HEK293 (cell line): ENCODE measurements around the gene PRKCE.

Experiments
- CTCF ChIA-PET: fragments of 350-600 bp; formaldehyde crosslinking; extraction: SDS; loops from one replicate; lab custom pipeline; 2021; ENCODE audit warnings: antibody characterized with exemption; lab: Yijun Ruan, JAX
- POLR2A ChIA-PET: fragments of 300-600 bp; formaldehyde crosslinking; extraction: SDS; loops from one replicate; lab custom pipeline; 2020; ENCODE audit warnings: antibody characterized with exemption, inconsistent platforms; lab: Yijun Ruan, JAX
- H3K27ac ChIP-seq: fragments of 200-500 bp; sonication (Bioruptor generic); 2 replicates; pipeline ENCODE4 v1.5.1; 2014; ENCODE audit warnings: low read depth, low read length, control low read depth, inconsistent platforms; ENCODE audit errors: extremely low read depth
- H3K36me3 ChIP-seq, 2 experiments: fragments of 200-500 bp in 1 of 2; sonication (Bioruptor generic) in 1 of 2; 1 replicate in 1 of 2; 2 replicates in 1 of 2; pipeline ENCODE4 v1.5.1; 2014 to 2017; ENCODE audit warnings: inconsistent platforms in 2 of 2, low read length in 2 of 2; ENCODE audit not compliant: control insufficient read depth in 2 of 2, insufficient read depth in 1 of 2
- H3K4me1 ChIP-seq: fragments of 200-500 bp; sonication (Bioruptor generic); 2 replicates; pipeline ENCODE4 v1.5.1; 2014; ENCODE audit warnings: mild to moderate bottlenecking, low read length, inconsistent platforms; ENCODE audit not compliant: control insufficient read depth, insufficient read depth
- H3K4me3 ChIP-seq: 2 replicates; pipeline ENCODE4 v1.5.1; 2011; ENCODE audit warnings: low read depth, mild to moderate bottlenecking, control low read depth, low read length, moderate library complexity
- H3K9me3 ChIP-seq: fragments of 200-500 bp; sonication (Bioruptor generic); 2 replicates; pipeline ENCODE4 v1.5.1; 2014; ENCODE audit warnings: low read depth, low read length, inconsistent platforms; ENCODE audit not compliant: control insufficient read depth, insufficient read depth
- IKZF3 ChIP-seq: fragments of 450-650 bp; IDR thresholded peaks from 2 replicates; pipeline ENCODE4 v1.5.0; 2018; ENCODE audit warnings: missing biosample characterization, mild to moderate bottlenecking, missing genetic modification characterization, moderate library complexity
- KLF8 ChIP-seq: fragments of 450-650 bp; formaldehyde crosslinking; IDR thresholded peaks from 2 replicates; pipeline ENCODE4 v1.5.1; 2016; ENCODE audit warnings: missing biosample characterization, missing genetic modification characterization
- OVOL3 ChIP-seq: fragments of 450-650 bp; formaldehyde crosslinking; IDR thresholded peaks from 2 replicates; pipeline ENCODE4 v1.5.1; 2016; ENCODE audit warnings: missing biosample characterization, missing genetic modification characterization
- SALL2 ChIP-seq: fragments of 450-650 bp; formaldehyde crosslinking; IDR thresholded peaks from 2 replicates; pipeline ENCODE4 v1.5.0; 2017; ENCODE audit warnings: missing biosample characterization, mild to moderate bottlenecking, missing genetic modification characterization, borderline replicate concordance
- YY1 ChIP-seq: fragments of 450-650 bp; formaldehyde crosslinking; IDR thresholded peaks from 2 replicates; pipeline ENCODE4 v1.5.1; 2018; ENCODE audit warnings: missing biosample characterization, missing genetic modification characterization
- YY2 ChIP-seq: fragments of 450-650 bp; formaldehyde crosslinking; IDR thresholded peaks from 2 replicates; pipeline ENCODE4 v1.5.1; 2016; ENCODE audit warnings: missing biosample characterization, missing genetic modification characterization
- ZNF140 ChIP-seq: fragments of 450-650 bp; formaldehyde crosslinking; IDR thresholded peaks from 2 replicates; pipeline ENCODE4 v1.5.1; 2016; ENCODE audit warnings: missing biosample characterization, missing genetic modification characterization
- ZNF155 ChIP-seq: fragments of 450-650 bp; formaldehyde crosslinking; IDR thresholded peaks from 2 replicates; pipeline ENCODE4 v1.5.1; 2016; ENCODE audit warnings: missing biosample characterization, missing genetic modification characterization
- ZNF239 ChIP-seq: fragments of 450-650 bp; formaldehyde crosslinking; IDR thresholded peaks from 2 replicates; pipeline ENCODE4 v1.5.1; 2016; ENCODE audit warnings: missing biosample characterization, missing genetic modification characterization
- ZNF324 ChIP-seq: fragments of 450-650 bp; formaldehyde crosslinking; IDR thresholded peaks from 2 replicates; pipeline ENCODE4 v1.5.1; 2016; ENCODE audit warnings: missing biosample characterization, missing genetic modification characterization
- ZNF544 ChIP-seq: fragments of 450-650 bp; formaldehyde crosslinking; IDR thresholded peaks from 2 replicates; pipeline ENCODE4 v1.5.0; 2017; ENCODE audit warnings: missing biosample characterization, missing genetic modification characterization
- ZNF560 ChIP-seq: fragments of 450-650 bp; formaldehyde crosslinking; IDR thresholded peaks from 2 replicates; pipeline ENCODE4 v1.5.1; 2017; ENCODE audit warnings: missing biosample characterization, missing genetic modification characterization, borderline replicate concordance
- ZNF621 ChIP-seq: fragments of 450-650 bp; formaldehyde crosslinking; IDR thresholded peaks from 2 replicates; pipeline ENCODE4 v1.5.1; 2017; ENCODE audit warnings: missing biosample characterization, missing genetic modification characterization
- ZNF654 ChIP-seq: fragments of 450-650 bp; formaldehyde crosslinking; IDR thresholded peaks from 2 replicates; pipeline ENCODE4 v1.5.1; 2016; ENCODE audit warnings: low read depth, missing biosample characterization, missing genetic modification characterization
- ZNF792 ChIP-seq: fragments of 450-650 bp; formaldehyde crosslinking; IDR thresholded peaks from 2 replicates; pipeline ENCODE4 v1.5.1; 2016; ENCODE audit warnings: missing biosample characterization, missing genetic modification characterization
- TF ChIP-seq, protein P1 (sequence below): fragments of 450-650 bp; formaldehyde crosslinking; IDR thresholded peaks from 2 replicates; pipeline ENCODE4 v1.5.1; 2016; ENCODE audit warnings: missing biosample characterization, missing genetic modification characterization
- TF ChIP-seq, protein P2 (sequence below): fragments of 450-650 bp; formaldehyde crosslinking; IDR thresholded peaks from 2 replicates; pipeline ENCODE4 v1.5.1; 2016; ENCODE audit warnings: missing biosample characterization, missing genetic modification characterization
- TF ChIP-seq, protein P3 (sequence below): fragments of 450-650 bp; formaldehyde crosslinking; IDR thresholded peaks from 2 replicates; pipeline ENCODE4 v1.5.1; 2016; ENCODE audit warnings: missing biosample characterization, missing genetic modification characterization
- TF ChIP-seq, protein P4 (sequence below): fragments of 450-650 bp; IDR thresholded peaks from 2 replicates; pipeline ENCODE4 v1.5.1; 2018; ENCODE audit warnings: missing biosample characterization, missing genetic modification characterization
- TF ChIP-seq, protein P5 (sequence below): fragments of 450-650 bp; formaldehyde crosslinking; IDR thresholded peaks from 2 replicates; pipeline ENCODE4 v1.5.1; 2016; ENCODE audit warnings: missing biosample characterization, missing genetic modification characterization, low read depth

Gene PRKCE

DNA sequence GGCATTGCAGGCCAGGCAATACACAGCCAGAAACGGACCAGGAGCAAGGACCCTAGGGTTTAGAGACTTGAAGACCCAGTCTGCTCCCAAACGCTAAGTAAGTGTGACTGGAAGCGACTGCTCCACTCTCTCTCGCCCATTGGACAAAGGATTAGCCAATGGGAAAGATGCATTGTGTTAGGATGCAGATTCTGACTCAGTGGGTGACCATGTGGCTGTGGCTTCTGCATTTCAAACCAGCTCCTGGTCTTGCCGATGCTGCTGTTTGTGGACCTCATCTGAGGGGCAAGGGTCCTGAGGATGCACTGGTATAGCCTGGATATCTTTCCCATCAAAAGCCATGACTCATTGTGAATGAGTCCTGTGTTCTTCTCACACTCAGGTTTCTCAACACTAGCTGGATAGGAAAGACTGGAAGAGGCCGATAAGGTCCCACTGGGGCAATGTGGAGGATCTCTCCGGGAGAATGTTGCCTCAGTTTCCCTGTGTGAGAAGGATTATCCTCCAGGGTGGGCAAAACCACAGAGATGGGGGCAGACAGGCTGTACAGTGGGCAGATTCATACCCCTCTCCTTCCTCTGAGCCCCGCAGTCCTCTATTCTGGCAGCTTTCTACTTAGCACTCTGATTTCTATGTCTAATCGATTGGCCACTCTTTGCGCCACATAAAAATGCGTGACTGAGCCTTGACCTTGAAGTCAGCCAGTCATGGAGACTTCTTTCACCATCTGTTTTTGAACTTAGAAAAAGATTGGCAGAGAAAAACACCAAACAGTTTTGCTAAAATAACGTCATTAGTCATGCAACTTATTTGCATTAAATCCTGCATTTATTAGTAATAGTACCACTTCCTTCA, 257.1 kb downstream of the PRKCE start (continued):
- TF ChIP-seq, protein P1, sequence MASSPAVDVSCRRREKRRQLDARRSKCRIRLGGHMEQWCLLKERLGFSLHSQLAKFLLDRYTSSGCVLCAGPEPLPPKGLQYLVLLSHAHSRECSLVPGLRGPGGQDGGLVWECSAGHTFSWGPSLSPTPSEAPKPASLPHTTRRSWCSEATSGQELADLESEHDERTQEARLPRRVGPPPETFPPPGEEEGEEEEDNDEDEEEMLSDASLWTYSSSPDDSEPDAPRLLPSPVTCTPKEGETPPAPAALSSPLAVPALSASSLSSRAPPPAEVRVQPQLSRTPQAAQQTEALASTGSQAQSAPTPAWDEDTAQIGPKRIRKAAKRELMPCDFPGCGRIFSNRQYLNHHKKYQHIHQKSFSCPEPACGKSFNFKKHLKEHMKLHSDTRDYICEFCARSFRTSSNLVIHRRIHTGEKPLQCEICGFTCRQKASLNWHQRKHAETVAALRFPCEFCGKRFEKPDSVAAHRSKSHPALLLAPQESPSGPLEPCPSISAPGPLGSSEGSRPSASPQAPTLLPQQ (tag by site-specific recombination), result no peak
- no peak for TF ChIP-seq YY1 (tag by site-specific recombination)
- TF ChIP-seq ZNF792, result no peak
- TF ChIP-seq, all 188 proteins: peak for 0

DNA sequence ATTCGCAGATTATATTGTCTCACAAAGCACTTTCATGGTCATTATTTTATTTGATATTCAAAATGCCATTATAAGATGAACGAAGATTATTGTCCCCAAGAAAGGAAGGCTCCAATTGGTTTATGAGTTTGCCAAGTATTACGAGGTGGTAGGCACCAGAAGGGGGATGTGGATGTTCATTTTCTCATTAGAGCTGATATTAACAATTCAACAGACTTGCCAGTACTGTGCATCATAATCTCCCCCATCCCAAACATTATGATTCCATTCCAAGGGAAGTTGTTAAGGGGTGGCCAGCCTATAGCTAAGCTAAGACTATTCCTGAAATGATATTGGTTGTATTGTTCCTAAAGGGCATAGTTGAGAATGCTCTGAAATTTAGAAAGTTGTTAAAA, 257.7 kb downstream of the PRKCE start:
- Histone ChIP-seq H3K4me3 (no peak overlapping the region), H3K36me3 (no peaks in the 10 kb centered on the region), H3K27ac (no peak overlapping the region)
- CTCF ChIA-PET, result no interaction called here
- TF ChIP-seq ZNF621 (tag by site-specific recombination) (no peak), ZNF140 (tag by site-specific recombination) (no peak), ZNF324 (tag by site-specific recombination) (no peak), KLF8 (no peak), IKZF3 (tag by site-specific recombination) (no peak), SALL2 (no peak), ZNF654 (tag by site-specific recombination) (no peak), ZNF560 (no peak)
- TF ChIP-seq, protein P2, sequence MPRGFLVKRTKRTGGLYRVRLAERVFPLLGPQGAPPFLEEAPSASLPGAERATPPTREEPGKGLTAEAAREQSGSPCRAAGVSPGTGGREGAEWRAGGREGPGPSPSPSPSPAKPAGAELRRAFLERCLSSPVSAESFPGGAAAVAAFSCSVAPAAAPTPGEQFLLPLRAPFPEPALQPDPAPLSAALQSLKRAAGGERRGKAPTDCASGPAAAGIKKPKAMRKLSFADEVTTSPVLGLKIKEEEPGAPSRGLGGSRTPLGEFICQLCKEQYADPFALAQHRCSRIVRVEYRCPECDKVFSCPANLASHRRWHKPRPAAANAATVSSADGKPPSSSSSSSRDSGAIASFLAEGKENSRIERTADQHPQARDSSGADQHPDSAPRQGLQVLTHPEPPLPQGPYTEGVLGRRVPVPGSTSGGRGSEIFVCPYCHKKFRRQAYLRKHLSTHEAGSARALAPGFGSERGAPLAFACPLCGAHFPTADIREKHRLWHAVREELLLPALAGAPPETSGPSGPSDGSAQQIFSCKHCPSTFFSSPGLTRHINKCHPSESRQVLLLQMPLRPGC (tag by site-specific recombination), result no peak
- TF ChIP-seq, protein P3, sequence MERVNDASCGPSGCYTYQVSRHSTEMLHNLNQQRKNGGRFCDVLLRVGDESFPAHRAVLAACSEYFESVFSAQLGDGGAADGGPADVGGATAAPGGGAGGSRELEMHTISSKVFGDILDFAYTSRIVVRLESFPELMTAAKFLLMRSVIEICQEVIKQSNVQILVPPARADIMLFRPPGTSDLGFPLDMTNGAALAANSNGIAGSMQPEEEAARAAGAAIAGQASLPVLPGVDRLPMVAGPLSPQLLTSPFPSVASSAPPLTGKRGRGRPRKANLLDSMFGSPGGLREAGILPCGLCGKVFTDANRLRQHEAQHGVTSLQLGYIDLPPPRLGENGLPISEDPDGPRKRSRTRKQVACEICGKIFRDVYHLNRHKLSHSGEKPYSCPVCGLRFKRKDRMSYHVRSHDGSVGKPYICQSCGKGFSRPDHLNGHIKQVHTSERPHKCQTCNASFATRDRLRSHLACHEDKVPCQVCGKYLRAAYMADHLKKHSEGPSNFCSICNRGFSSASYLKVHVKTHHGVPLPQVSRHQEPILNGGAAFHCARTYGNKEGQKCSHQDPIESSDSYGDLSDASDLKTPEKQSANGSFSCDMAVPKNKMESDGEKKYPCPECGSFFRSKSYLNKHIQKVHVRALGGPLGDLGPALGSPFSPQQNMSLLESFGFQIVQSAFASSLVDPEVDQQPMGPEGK, result no peak
- TF ChIP-seq, all 188 proteins: peak for 0
- POLR2A ChIA-PET, result no interaction called here
- no peaks in the 10 kb centered on the region for H3K9me3 ChIP-seq
- peaks cover 4% of the 10 kb centered on the region; the same call in 1 of the 2 replicates for H3K4me1 ChIP-seq

DNA sequence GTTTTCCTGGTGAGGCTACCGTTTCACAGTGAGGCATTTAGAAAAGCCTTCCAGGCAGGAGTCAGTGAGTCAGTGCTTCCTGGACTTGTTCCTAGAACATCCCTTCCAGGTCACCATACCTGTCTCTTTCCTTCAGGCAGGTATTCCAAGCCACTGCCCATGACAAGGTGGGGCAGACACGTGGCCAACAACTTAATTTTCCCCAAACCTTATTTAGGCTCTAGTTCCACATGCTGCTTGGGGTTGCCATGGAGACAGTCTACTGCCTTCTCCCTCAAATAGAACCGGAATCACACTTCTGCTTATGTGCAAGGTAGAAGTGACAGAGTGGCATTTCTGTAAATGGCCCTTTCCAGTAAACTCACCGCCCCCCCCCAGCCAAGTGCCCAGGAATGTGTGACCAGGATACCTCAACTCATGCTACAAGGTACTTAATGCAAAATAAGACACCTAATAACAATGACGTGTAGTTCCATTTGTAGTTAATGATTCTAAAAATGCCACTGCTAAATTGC, 258.3 kb downstream of the PRKCE start:
- ChIA-PET POLR2A (interaction anchor here (1.1 kb wide), 1 partner anchor 12 kb away, joined by 3 read pairs; no protein-coding TSS in a partner anchor), CTCF (no interaction called here)
- H3K27ac ChIP-seq, result no peak overlapping the region
- no peaks in the 10 kb centered on the region for H3K9me3 ChIP-seq
- no peak overlapping the region for H3K4me3 ChIP-seq
- H3K36me3 ChIP-seq, result no peaks in the 10 kb centered on the region
- peaks cover 4% of the 10 kb centered on the region; the same call in 1 of the 2 replicates for H3K4me1 ChIP-seq
- TF ChIP-seq ZNF155 (tag by site-specific recombination), result no peak
- TF ChIP-seq ZNF239 (tag by site-specific recombination), result no peak
- TF ChIP-seq, protein P4, sequence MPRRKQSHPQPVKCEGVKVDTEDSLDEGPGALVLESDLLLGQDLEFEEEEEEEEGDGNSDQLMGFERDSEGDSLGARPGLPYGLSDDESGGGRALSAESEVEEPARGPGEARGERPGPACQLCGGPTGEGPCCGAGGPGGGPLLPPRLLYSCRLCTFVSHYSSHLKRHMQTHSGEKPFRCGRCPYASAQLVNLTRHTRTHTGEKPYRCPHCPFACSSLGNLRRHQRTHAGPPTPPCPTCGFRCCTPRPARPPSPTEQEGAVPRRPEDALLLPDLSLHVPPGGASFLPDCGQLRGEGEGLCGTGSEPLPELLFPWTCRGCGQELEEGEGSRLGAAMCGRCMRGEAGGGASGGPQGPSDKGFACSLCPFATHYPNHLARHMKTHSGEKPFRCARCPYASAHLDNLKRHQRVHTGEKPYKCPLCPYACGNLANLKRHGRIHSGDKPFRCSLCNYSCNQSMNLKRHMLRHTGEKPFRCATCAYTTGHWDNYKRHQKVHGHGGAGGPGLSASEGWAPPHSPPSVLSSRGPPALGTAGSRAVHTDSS (tag by site-specific recombination), result no peak
- TF ChIP-seq OVOL3 (tag by site-specific recombination), result no peak
- TF ChIP-seq, protein P5, sequence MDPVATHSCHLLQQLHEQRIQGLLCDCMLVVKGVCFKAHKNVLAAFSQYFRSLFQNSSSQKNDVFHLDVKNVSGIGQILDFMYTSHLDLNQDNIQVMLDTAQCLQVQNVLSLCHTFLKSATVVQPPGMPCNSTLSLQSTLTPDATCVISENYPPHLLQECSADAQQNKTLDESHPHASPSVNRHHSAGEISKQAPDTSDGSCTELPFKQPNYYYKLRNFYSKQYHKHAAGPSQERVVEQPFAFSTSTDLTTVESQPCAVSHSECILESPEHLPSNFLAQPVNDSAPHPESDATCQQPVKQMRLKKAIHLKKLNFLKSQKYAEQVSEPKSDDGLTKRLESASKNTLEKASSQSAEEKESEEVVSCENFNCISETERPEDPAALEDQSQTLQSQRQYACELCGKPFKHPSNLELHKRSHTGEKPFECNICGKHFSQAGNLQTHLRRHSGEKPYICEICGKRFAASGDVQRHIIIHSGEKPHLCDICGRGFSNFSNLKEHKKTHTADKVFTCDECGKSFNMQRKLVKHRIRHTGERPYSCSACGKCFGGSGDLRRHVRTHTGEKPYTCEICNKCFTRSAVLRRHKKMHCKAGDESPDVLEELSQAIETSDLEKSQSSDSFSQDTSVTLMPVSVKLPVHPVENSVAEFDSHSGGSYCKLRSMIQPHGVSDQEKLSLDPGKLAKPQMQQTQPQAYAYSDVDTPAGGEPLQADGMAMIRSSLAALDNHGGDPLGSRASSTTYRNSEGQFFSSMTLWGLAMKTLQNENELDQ (tag by site-specific recombination), result no peak
- no peak for TF ChIP-seq YY2
- no peak for TF ChIP-seq ZNF544 (tag by site-specific recombination)
